ENCODE data around the gene GARIN5A.
"Not testable (repeated sequence)": the region's sequence is repeated elsewhere in the genome, so short reads cannot be mapped to it uniquely, and the experiment has no call there.

The GARIN5A gene

GRCh38 chr19:50464348-50464747 is 12.3 kb downstream of the GARIN5A start:
- no peak for DNase-seq (ENCODE audit: low spot score)

- no peak for DNase-seq (ENCODE audit: low spot score)
These were observed 13.7 kb downstream of the GARIN5A start for GRCh38 chr19:50462970-50463369.

GRCh38 chr19:50461066-50461875 is 15.4 kb downstream of the GARIN5A start:
- peak; percentile 53 for DNase-seq (ENCODE audit: low spot score)

- DNase-seq (ENCODE audit: low spot score) = no peak
These were observed 16.4 kb downstream of the GARIN5A start for GRCh38 chr19:50460161-50460765.

GRCh38 chr19:50459638-50460037 is 17.0 kb downstream of the GARIN5A start:
- no peak for DNase-seq (ENCODE audit: low spot score)

- no peak for DNase-seq (ENCODE audit: low spot score)
These were observed 17.6 kb downstream of the GARIN5A start for GRCh38 chr19:50459067-50459456.

- DNase-seq (ENCODE audit: low spot score) = no peak
These were observed 18.1 kb downstream of the GARIN5A start for GRCh38 chr19:50458396-50459066.

GRCh38 chr19:50457300-50457699 is 19.3 kb downstream of the GARIN5A start:
- no peak for DNase-seq (ENCODE audit: low spot score)

- DNase-seq (ENCODE audit: low spot score) = no peak
These were observed 20.7 kb downstream of the GARIN5A start for GRCh38 chr19:50455992-50456391.

GRCh38 chr19:50453243-50453642 is 23.4 kb downstream of the GARIN5A start:
- DNase-seq (ENCODE audit: low spot score) = no peak

- DNase-seq (ENCODE audit: low spot score) = no peak
These were observed 25.5 kb downstream of the GARIN5A start for GRCh38 chr19:50451223-50451534.

GRCh38 chr19:50450369-50451222 is 26.1 kb downstream of the GARIN5A start:
- no peak for DNase-seq (ENCODE audit: low spot score)

GRCh38 chr19:50449236-50449899 is 27.3 kb downstream of the GARIN5A start:
- no peak for DNase-seq (ENCODE audit: low spot score)

- no peak for DNase-seq (ENCODE audit: low spot score)
These were observed 28.9 kb downstream of the GARIN5A start for GRCh38 chr19:50447750-50448149.

GRCh38 chr19:50447053-50447452 is 29.6 kb downstream of the GARIN5A start:
- DNase-seq (ENCODE audit: low spot score) = no peak

- no peak for DNase-seq (ENCODE audit: low spot score)
These were observed 32.6 kb downstream of the GARIN5A start for GRCh38 chr19:50444059-50444458.

GRCh38 chr19:50439130-50439529 is 37.5 kb downstream of the GARIN5A start:
- DNase-seq (ENCODE audit: low spot score) = not testable (repeated sequence)

GRCh38 chr19:50437862-50438449 is 38.7 kb downstream of the GARIN5A start:
- DNase-seq (ENCODE audit: low spot score) = no peak

GRCh38 chr19:50435627-50436026 is 41.0 kb downstream of the GARIN5A start:
- DNase-seq (ENCODE audit: low spot score) = no peak

- DNase-seq (ENCODE audit: low spot score) = no peak
These were observed 41.4 kb downstream of the GARIN5A start for GRCh38 chr19:50435221-50435620.

- no peak for DNase-seq (ENCODE audit: low spot score)
These were observed 42.1 kb downstream of the GARIN5A start for GRCh38 chr19:50434525-50434924.
